Right hindlimb (tissue), 1 donor: Measurements from ENCODE around the gene PRDM4.

Experiments used
- DNase-seq: peaks from one replicate; pipeline ENCODE4 v3.0.0-alpha.2; 2018

The PRDM4 gene, protein sequence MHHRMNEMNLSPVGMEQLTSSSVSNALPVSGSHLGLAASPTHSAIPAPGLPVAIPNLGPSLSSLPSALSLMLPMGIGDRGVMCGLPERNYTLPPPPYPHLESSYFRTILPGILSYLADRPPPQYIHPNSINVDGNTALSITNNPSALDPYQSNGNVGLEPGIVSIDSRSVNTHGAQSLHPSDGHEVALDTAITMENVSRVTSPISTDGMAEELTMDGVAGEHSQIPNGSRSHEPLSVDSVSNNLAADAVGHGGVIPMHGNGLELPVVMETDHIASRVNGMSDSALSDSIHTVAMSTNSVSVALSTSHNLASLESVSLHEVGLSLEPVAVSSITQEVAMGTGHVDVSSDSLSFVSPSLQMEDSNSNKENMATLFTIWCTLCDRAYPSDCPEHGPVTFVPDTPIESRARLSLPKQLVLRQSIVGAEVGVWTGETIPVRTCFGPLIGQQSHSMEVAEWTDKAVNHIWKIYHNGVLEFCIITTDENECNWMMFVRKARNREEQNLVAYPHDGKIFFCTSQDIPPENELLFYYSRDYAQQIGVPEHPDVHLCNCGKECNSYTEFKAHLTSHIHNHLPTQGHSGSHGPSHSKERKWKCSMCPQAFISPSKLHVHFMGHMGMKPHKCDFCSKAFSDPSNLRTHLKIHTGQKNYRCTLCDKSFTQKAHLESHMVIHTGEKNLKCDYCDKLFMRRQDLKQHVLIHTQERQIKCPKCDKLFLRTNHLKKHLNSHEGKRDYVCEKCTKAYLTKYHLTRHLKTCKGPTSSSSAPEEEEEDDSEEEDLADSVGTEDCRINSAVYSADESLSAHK

GRCh38 chr12:107760809-107761501, at the start of gene PRDM4:
Gene PRDM4 (minus strand): TSS chr12:107761137. CDS start chr12:107760515, 622 bp downstream.
- DNase-seq = peak; percentile 97

DNA sequence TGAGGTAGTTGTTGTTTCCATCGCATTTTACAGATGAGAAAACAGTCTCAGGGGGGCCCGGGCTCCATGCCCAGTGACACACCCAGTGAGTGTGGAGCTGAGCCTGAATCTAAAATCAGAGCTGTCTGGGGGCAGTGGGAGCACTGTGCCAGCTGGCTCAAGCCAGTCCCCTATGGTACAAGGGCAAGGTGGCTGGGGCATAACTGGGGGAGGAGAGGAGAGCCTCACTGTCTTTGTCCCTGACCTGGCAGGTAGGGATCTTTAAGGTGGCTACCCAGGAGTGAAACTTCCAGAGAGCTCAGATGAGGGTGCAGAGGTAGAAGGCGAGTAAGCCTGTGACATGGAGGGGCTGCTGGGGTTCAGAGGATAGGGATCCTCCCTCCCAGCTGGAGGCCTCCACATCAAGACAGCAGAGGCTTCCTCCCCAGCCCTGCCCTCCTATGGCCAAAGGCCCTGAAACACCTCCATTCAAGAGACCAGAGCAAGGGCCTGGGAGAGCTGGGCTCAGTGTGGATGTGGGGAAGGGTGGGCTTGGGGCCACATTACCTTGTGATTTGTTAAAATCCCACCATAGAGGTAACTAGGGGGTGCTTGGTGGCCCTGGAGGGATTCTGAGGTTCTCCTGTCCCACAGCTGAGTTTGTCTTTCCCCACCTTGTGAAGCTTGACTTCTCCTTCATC, 46.7 kb upstream of the PRDM4 start:
- DNase-seq = no peak

DNA sequence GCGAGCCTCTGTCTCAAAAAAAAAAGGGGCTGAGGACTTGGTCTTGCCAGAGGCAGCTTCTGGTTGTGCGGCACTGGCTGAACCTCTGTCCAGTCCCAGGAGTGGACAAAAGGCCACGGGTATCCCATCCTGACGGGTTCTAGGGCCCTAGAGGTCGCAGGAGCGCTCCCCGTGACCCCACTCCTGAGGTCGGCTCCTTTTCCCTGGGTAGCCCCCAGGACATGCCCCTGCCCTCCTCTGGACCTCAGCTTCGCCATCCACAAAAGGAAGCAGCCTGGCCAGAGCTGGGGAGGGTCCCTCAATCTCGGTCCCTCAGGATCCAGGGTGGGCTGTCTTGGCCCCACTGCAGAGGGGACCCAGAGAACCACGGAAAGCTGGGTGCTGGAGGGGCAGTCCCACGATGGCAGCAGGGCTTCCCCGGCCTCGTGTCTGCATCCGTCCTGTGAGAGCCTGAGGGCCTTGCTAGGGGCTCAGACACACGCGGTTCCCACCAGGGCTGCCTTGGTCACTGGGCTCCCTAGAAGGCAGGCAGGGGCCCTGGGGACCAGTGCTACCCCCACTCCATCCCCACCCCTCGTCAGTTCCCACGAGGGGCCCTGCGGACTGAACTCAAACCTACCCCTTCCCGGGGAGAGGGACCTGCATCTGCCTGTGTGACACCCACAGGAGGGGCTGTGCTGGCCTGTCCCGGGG, 44.7 kb upstream of the PRDM4 start:
- no peak for DNase-seq

DNA sequence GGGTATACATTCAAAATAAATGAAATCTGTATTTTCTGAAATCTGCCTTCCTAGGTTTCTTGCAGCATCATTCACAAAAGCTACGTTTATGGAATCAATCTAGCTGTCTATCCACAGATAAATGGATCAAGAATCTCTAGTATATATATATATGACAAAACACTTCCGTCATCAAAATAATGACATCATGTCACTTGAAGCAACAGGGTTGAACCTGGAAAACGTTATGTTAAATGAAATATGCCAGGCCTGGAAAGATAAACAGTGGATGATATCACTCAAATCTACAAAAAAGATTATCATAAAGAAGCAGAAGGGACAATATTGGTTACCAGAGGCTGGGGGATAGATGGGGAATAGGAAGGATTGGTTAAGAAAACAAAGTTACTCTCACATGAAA, 42.2 kb upstream of the PRDM4 start:
- no peak for DNase-seq

- no peak for DNase-seq
These were observed 40.2 kb upstream of the PRDM4 start for GRCh38 chr12:107801150-107801549.

DNA sequence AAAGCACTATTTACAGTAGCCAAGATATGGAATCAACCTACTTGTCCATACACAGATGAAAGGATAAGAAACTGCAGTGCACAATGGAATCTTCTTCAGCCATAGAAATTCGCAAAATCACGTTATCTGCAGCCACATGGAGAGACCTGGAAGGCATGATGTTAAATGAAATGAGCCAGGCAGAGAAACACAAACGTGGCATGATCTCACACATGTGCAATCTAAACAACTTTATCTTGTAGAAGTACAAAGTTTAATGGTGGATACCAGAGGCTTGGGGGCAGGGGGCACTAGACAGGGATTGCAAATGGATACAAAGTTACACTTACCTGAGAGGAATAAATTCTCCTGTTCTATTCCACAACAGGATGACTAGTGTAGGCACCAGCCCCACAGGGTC, 37.6 kb upstream of the PRDM4 start:
- no peak for DNase-seq

GRCh38 chr12:107794451-107794850, 33.5 kb upstream of the PRDM4 start:
- DNase-seq = no peak

- DNase-seq = no peak
These were observed 30.6 kb upstream of the PRDM4 start for GRCh38 chr12:107791465-107792089.

GRCh38 chr12:107788690-107789458, 27.9 kb upstream of the PRDM4 start:
- no peak for DNase-seq

- no peak for DNase-seq
These were observed 27.3 kb upstream of the PRDM4 start for GRCh38 chr12:107788281-107788680.

DNA sequence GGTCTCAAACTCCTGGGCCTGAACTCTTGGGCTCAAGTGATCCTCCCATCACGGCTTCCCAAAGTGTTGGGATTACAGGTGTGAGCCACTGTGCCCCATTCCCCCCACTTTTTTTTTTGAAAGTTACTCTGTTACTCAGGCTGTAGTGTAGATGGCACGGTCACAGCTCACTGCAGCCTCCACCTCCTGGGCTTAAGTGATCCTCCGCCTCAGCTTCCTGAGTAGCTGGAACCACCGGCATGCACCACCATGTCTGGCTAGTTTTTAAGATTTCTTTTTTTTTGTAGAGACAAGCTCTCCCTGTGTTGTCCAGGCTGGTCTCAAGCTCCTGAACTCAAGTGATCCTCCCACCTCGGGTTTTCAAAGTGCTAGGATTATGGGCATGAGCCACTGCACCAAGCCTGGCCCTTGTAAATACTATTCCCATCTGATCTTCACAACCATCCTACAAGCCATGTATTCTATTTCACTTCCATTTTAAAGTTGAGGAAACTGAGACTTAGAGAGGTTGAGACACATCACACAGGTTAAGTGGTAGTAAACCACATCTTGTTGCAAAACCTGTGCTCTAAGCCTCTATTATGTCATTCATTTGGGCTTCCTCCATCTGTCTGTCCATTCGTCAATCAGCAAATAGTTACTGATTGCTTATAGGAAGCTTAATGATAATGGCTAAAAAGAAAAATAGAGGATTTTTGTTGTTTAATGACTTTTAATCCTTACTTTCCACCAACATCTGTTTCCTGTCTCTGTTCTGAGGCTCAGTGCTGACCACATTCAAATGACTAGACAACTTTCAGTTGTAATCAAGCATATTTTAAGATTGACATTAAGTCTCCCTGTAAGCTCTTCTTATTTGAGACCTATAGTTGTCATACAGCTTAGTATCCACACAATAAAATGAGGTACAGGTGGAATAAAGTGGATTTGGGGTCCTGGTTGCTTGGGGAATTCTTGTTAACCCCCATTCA, 22.8 kb upstream of the PRDM4 start:
- no peak for DNase-seq

DNA sequence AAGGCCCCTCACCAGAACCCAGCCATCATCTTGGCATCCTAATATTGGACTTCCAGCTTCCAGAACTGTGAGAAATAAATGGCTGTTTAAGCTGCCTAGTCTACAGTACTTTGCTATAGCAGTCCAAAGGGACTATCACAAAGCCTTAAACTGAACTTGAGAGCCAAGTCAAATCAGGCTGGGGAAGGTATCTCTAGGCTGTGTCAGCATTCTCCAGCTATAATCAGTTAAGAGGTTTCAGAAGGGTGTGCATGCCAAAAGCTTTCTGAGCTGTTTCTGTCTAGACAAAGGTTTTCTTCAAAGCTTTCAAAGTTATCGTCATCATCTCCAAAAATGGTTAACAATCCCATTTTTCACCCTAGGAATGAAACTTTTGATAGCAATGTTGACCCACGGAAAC, 21.1 kb upstream of the PRDM4 start:
- DNase-seq = no peak

GRCh38 chr12:107780298-107780697, 19.4 kb upstream of the PRDM4 start:
- DNase-seq = no peak

DNA sequence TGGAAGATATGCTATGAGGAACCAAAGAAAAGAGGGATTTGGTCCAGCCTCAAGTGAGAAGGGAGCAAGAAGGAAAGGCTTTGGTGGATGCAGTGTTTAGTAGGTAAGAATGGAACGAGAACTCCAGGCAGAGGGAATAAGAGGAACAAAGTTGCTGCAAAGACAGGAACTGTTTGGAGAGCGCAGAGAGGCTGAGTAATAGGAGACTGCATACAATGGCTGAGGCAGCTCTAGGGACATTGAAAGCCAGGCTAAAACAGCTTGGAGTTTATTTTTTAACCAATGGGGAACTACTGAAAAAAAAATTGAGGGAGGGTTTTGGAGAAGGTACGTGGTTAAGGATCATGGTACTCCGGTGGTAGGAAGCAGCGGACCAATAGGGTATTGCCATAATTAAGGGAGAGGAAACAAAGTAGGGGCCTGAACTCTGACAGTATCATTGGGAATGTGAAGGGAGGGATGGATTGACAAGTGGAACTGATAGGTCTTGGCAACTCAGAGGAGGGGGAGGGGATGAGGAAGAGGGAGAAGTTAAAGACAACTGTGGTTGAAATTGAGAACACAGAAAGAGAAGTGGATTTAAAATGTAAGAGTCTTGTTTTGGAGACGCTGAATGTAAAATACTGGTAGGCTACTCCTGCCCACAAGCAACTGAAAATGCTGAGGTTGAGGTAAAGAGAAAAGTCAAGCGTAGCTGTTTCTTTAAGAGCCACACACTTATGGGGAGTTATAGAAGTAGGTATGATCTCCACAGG, 18.3 kb upstream of the PRDM4 start:
- no peak for DNase-seq

DNA sequence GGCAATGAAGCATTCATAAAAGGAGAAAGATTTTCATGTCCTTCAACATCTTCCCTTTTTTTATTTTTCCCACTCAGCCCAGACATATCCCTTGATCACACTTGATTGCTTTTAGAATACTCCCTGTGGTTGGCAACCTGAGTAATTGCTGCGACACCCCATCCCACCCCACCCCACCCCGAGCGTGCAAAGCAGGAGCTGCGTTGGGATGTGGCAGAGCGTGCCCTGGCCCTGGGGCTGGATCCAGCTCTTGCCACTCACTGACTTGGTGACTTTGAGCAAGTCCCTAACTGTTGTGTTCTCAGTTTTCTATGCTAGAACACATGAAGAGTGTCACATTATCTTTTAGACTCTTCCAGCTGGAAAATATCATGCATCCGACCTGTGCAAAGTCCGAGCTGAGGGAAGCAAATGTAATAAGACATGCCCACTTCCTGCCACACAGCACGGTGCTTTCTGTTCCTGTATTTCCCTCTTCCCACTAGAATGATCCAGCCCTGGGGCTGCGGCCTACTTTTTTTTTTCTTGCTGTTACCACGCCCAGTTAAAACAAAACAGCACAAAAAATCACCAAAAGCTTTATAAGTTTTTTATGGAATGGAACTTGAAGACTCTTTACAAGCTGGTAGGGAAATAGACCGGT, 17.6 kb upstream of the PRDM4 start:
- no peak for DNase-seq

DNA sequence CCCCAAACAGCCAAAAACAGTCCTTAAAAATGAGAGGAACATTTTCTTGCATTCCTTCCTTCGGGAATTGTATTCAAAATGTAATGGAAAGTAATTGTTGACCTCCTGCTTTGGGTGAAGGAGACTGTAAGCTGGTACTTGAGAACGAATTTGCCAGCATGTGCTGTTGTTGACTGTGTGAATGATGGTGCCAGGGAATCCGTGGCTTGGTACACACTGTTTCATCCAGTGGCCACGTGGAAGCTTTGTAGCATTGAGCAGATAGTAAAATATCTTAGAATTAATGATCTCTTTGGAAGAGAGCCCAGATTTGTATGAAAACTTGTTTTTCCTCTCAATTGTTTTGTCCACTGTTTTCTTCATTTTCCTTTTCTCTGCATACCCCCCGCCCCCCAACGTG, 15.2 kb upstream of the PRDM4 start:
- DNase-seq = no peak

DNA sequence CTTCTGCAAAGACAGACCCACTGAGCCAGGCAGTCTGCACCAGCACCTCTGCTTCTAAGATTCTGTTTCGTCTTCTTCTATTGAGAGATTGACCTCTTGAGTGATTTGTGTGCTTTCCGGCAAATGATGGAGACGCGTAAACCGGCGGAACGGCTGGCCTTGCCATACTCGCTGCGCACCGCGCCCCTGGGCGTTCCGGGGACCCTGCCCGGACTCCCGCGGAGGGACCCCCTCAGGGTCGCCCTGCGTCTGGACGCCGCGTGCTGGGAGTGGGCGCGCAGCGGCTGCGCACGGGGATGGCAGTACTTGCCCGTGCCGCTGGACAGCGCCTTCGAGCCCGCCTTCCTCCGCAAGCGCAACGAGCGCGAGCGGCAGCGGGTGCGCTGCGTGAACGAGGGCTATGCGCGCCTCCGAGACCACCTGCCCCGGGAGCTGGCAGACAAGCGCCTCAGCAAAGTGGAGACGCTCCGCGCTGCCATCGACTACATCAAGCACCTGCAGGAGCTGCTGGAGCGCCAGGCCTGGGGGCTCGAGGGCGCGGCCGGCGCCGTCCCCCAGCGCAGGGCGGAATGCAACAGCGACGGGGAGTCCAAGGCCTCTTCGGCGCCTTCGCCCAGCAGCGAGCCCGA, 14.3 kb upstream of the PRDM4 start:
- no peak for DNase-seq
